Heart right ventricle (tissue), 16 donors: ENCODE measurements around the gene ZRANB2. TPM values are rescaled to one million over a fixed set of nuclear protein-coding genes. Genes with fewer than 3 reads are reported as not detected.

Experiments used
- ATAC-seq, 8 donors: fragments of 200-7000 bp; cut with Tn5 transposase; one replicate each; pipeline ENCODE4 v1.9.1; 2020; ENCODE audit warnings: mild to moderate bottlenecking in 8 of 8, moderate library complexity in 8 of 8, moderate number of reproducible peaks in 1 of 8
- DNase-seq, 2 donors: peaks; one replicate each; pipeline ENCODE4 v3.0.0-alpha.2; 2020
- H3K27ac ChIP-seq, 10 donors: fragments of 200-600 bp; sonication (generic) in 2 of 10; one replicate each; pipeline versions ENCODE4 v1.5.0 to v1.8.0; 2020 to 2022; ENCODE audit warnings: mild to moderate bottlenecking in 3 of 10
- H3K27me3 ChIP-seq, 7 donors: fragments of 200-600 bp; one replicate each; pipeline ENCODE4 v1.8.0; 2021 to 2022; ENCODE audit warnings: mild to moderate bottlenecking in 2 of 7
- H3K36me3 ChIP-seq, 9 donors: fragments of 200-600 bp; sonication (generic) in 1 of 9; one replicate each; pipeline versions ENCODE4 v1.5.0 to v1.8.0; 2020 to 2022; ENCODE audit warnings: mild to moderate bottlenecking in 2 of 9
- H3K4me1 ChIP-seq, 9 donors: fragments of 200-600 bp; sonication (generic) in 1 of 9; one replicate each; pipeline versions ENCODE4 v1.5.0 to v1.8.0; 2020 to 2022; ENCODE audit warnings: mild to moderate bottlenecking in 4 of 9
- H3K4me3 ChIP-seq, 10 donors: fragments of 200-600 bp; sonication (generic) in 2 of 10; one replicate each; pipeline versions ENCODE4 v1.5.0 to v1.8.0; 2020 to 2022; ENCODE audit warnings: mild to moderate bottlenecking in 7 of 10, moderate library complexity in 2 of 10
- H3K9me3 ChIP-seq, 11 donors: fragments of 200-600 bp in 10 of 11; sonication (generic) in 2 of 11; one replicate each; pipeline versions ENCODE4 v1.5.0 to v1.8.0; 2013 to 2022; ENCODE audit warnings: mild to moderate bottlenecking in 2 of 11, control low read depth in 1 of 11, moderate library complexity in 1 of 11
- WGBS, 2 donors: extraction: QIAGEN DNeasy Blood & Tissue Kit; methylation state at CpG; one replicate each; pipeline ENCODE4 v1.1.7; 2013; ENCODE audit warnings: inconsistent platforms in 1 of 2; 5-methylcytosine and 5-hydroxymethylcytosine counted together
- intact Hi-C, 10 donors: fragments of 100-400 bp; cut with DNase I; formaldehyde crosslinking; loops; one replicate each; pipeline versions ENCODE4 v1.11.1 to v1.14.2; 2022
- polyA plus RNA-seq, 2 donors: library from polyadenylated mRNA; stranded (reverse); fragments of 200-250 nt; gene quantifications; one replicate each; pipeline ENCODE4 v1.2.3, GENCODE V29; 2013
- total RNA-seq, 10 donors: library from RNA; stranded (reverse); fragmentation: NEBNext Ultra II Directional in 3 of 10; extraction: Animal tissue kit (Norgen Biotek cat#: 25700) in 3 of 10; gene quantifications; one replicate each; pipeline versions ENCODE4 v1.2.1 to v1.2.4, GENCODE V29; 2021 to 2023
- TF ChIP-seq, protein P1 (sequence below), 9 donors: fragments of 200-600 bp; sonication (generic) in 2 of 9; IDR thresholded peaks; one replicate each; pipeline versions ENCODE4 v1.5.0 to v1.8.0; 2021 to 2022; ENCODE audit warnings: antibody characterized with exemption in 9 of 9, mild to moderate bottlenecking in 5 of 9, moderate library complexity in 1 of 9
- donor health status: Arrhythmogenic right ventricular cardiomyopathy.
- donor health status: ischemic (EF 13 %, LVEDD 7.1; RV severe dilation, severe dysfunction).
- donor health status: healthy with polysubstance abuse.
- donor health status: DM: no; HTN: yes; CAD: no.
- donor health status: DM: no; HTN: no; CAD: no.
- donor health status: ischemic (EF 25% LVEDD 6.9; RV normal size, moderate dysfunction).
- donor health status: ischemic (EF 25% LVEDD 5.7; RV mildly dilated, moderate dysfunction).
- donor health status: healthy.
- donor health status: DM: yes; HTN: yes; CAD: no.
- donor health status: Ischemic cardiomyopathy.
- donor health status: ischemic (EF 35%, LVEDD 5.7; RV mildly dilated, moderate dysfunction).
- donor health status: nonischemic (EF 11% LVEDD 7.7; RV severe dilation, severe dysfunction).
- donor health status: DM: yes; HTN: yes; CAD: no.
- donor health status: PGD.
- donor health status: ischemic (EF 29% LVEDD 5.4; RV normal size, mild dysfunction).
- donor health status: nonischemic (EF 23%, LVEDD 6.1; RV moderate dilation, normal function).

The ZRANB2 gene
- total and polyA plus RNA-seq, 12 donors = 26.5 to 55.5 (median 48.4) TPM

DNA sequence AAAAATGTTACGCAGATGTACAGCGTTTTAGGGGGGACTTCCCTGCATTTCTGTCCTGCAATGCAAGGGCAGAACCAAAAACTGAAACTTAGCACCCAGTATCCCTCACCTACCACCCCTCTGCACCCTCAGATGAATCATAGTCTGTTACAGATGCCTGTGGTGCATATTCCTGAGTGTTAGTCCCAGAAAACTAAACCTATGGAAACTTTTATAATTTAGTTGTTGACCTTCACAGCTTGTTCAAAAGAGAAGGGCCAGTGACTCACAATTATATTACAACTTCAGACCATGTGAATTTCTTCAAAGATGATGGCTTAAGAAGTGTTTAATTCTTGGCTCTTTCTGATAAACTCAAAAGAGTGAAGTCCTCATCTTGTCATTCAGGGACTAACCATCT, 39.0 kb downstream of the ZRANB2 start:
- no peaks in the 10 kb centered on the region for H3K36me3 ChIP-seq
- intact Hi-C loops = no loop called here
- ATAC-seq (no peak), DNase-seq (no peak)
- no peaks in the 10 kb centered on the region for H3K9me3 ChIP-seq
- WGBS, 2 donors = 58 to 65% methylated on average over 2 of the region's 2 CpGs
- no peak overlapping the region for H3K4me3 ChIP-seq
- H3K27me3 ChIP-seq = peaks cover 5 to 39% (median 28%) of the 10 kb centered on the region in 7 donors
- no peak overlapping the region for H3K27ac ChIP-seq
- peaks cover under 1 to 5% (median 2%) of the 10 kb centered on the region in 9 donors for H3K4me1 ChIP-seq
- TF ChIP-seq, protein P1, sequence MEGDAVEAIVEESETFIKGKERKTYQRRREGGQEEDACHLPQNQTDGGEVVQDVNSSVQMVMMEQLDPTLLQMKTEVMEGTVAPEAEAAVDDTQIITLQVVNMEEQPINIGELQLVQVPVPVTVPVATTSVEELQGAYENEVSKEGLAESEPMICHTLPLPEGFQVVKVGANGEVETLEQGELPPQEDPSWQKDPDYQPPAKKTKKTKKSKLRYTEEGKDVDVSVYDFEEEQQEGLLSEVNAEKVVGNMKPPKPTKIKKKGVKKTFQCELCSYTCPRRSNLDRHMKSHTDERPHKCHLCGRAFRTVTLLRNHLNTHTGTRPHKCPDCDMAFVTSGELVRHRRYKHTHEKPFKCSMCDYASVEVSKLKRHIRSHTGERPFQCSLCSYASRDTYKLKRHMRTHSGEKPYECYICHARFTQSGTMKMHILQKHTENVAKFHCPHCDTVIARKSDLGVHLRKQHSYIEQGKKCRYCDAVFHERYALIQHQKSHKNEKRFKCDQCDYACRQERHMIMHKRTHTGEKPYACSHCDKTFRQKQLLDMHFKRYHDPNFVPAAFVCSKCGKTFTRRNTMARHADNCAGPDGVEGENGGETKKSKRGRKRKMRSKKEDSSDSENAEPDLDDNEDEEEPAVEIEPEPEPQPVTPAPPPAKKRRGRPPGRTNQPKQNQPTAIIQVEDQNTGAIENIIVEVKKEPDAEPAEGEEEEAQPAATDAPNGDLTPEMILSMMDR (IDR thresholded peaks at IDR 0.05) = no peak

GRCh38 chr1:71039661-71040262, 41.1 kb downstream of the ZRANB2 start:
- H3K36me3 ChIP-seq = no peaks in the 10 kb centered on the region
- no peak overlapping the region for H3K4me3 ChIP-seq
- intact Hi-C loops = no loop called here
- H3K27ac ChIP-seq = no peak overlapping the region
- no peak for ATAC-seq
- TF ChIP-seq, protein P1 (IDR thresholded peaks at IDR 0.05) = no peak
- no peak for DNase-seq
- H3K27me3 ChIP-seq = peaks cover 0 to 31% (median 13%) of the 10 kb centered on the region in 7 donors
- no peaks in the 10 kb centered on the region for H3K9me3 ChIP-seq
- no peaks in the 10 kb centered on the region for H3K4me1 ChIP-seq

- no peak for DNase-seq
- TF ChIP-seq, protein P1 (IDR thresholded peaks at IDR 0.05) = no peak
- intact Hi-C loops = no loop called here
- Histone ChIP-seq H3K36me3 (no peaks in the 10 kb centered on the region), H3K4me3 (no peak overlapping the region), H3K4me1 (no peaks in the 10 kb centered on the region), H3K27ac (no peak overlapping the region), H3K27me3 (peaks cover 0 to 30% (median 12%) of the 10 kb centered on the region in 7 donors), H3K9me3 (no peaks in the 10 kb centered on the region)
- WGBS, 2 donors = 59 to 67% methylated on average over 2 of the region's 2 CpGs
- no peak for ATAC-seq
Observed at GRCh38 chr1:71038942-71039341, 41.9 kb downstream of the ZRANB2 start.

GRCh38 chr1:71037829-71038620, 42.8 kb downstream of the ZRANB2 start:
- Histone ChIP-seq H3K36me3 (no peaks in the 10 kb centered on the region), H3K27ac (no peak overlapping the region), H3K4me3 (no peak overlapping the region), H3K4me1 (no peaks in the 10 kb centered on the region), H3K27me3 (peaks cover 0 to 35% (median 9%) of the 10 kb centered on the region in 7 donors), H3K9me3 (no peaks in the 10 kb centered on the region)
- TF ChIP-seq, protein P1 (IDR thresholded peaks at IDR 0.05) = no peak
- ATAC-seq = no peak
- WGBS, 2 donors = 77 to 78% methylated on average over 2 of the region's 2 CpGs
- intact Hi-C loops = no loop called here
- DNase-seq = no peak
